Peyer's patch (tissue), 4 donors: ENCODE measurements around the gene PPP6R3. TPM values are rescaled to one million over a fixed set of nuclear protein-coding genes. Genes with fewer than 3 reads are reported as not detected.
A peak's percentile ranks its signal among the peaks of the same experiment; 100 is the strongest.
"Not testable (repeated sequence)": the region's sequence is repeated elsewhere in the genome, so short reads cannot be mapped to it uniquely, and the experiment has no call there.

Experiments
- DNase-seq, 3 donors: peaks; one replicate each; pipeline ENCODE4 v3.0.0-alpha.2; 2017 to 2019
- H3K27ac ChIP-seq, 4 donors: fragments of 200-600 bp; sonication (generic); one replicate each; pipeline ENCODE4 v1.5.1; 2016 to 2019
- H3K27me3 ChIP-seq, 2 donors: fragments of 200-600 bp; sonication (generic); one replicate each; pipeline ENCODE4 v1.5.1; 2019
- H3K36me3 ChIP-seq, 3 donors: fragments of 200-600 bp; sonication (generic); one replicate each; pipeline ENCODE4 v1.5.1; 2016 to 2019
- H3K4me1 ChIP-seq, 4 donors: fragments of 200-600 bp; sonication (generic); one replicate each; pipeline ENCODE4 v1.5.1; 2016 to 2019
- H3K4me3 ChIP-seq, 4 donors: fragments of 200-600 bp; sonication (generic); 1 replicate in 3 of 4; 2 replicates in 1 of 4; pipeline ENCODE4 v1.5.1; 2016 to 2019; ENCODE audit warnings: mild to moderate bottlenecking in 1 of 4
- H3K9me3 ChIP-seq, 4 donors: fragments of 200-600 bp; sonication (generic); one replicate each; pipeline ENCODE4 v1.5.1; 2016 to 2019; ENCODE audit warnings: mild to moderate bottlenecking in 1 of 4
- POLR2A ChIP-seq, 2 donors: fragments of 450-650 bp; IDR thresholded peaks; one replicate each; pipeline ENCODE4 v1.5.1; 2017; ENCODE audit warnings: antibody characterized with exemption in 2 of 2, mild to moderate bottlenecking in 2 of 2, moderate library complexity in 2 of 2
- total RNA-seq, 4 donors: library from RNA; depleted of rRNA; stranded (reverse); fragments of >200 nt; gene quantifications; one replicate each; pipeline ENCODE4 v1.1.0, GENCODE V29; 2016
- TF ChIP-seq, protein P1 (sequence below), 6 experiments: fragments of 450-650 bp in 4 of 6; fragments of 200-600 bp in 2 of 6; sonication (generic) in 1 of 6; IDR thresholded peaks; one replicate each; pipeline ENCODE4 v1.5.1; 2017 to 2019; ENCODE audit warnings: antibody characterized with exemption in 6 of 6, mild to moderate bottlenecking in 3 of 6, moderate library complexity in 1 of 6

The PPP6R3 gene
- total RNA-seq, 4 donors from 2014 or later: 130 to 282 (median 156) TPM

DNA sequence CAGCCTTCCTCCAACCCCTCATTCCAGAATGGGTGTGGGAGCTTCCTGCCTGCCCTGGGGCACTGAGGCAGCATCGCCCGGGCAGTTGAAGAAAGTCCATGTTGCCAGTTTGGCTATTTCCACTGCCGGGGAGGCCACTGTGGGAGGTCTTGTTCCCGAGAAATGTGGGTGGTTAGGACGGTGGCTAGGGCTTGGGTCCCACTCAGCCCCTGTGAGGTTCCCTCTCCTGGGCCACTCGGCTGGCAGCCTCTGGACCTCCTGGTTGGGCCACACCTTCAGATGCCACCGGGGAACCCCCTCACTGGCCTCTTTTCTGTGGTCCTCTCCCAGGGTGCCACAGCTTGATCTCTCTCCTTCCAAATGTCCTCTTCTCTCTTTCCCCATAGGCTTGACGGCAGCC lies 5.1 kb upstream of the PPP6R3 start:
- no peak overlapping the region for H3K4me3 ChIP-seq
- no peaks in the 10 kb centered on the region for H3K36me3 ChIP-seq
- peaks cover 0 to 5% (median 0%) of the 10 kb centered on the region in 4 donors for H3K4me1 ChIP-seq
- peak in 2 of 3 donors; percentile 42 to 44 for DNase-seq
- no peaks in the 10 kb centered on the region for H3K27me3 ChIP-seq
- no peak overlapping the region for H3K27ac ChIP-seq
- TF ChIP-seq POLR2A (IDR thresholded peaks at IDR 0.05): no peak
- TF ChIP-seq, protein P1, sequence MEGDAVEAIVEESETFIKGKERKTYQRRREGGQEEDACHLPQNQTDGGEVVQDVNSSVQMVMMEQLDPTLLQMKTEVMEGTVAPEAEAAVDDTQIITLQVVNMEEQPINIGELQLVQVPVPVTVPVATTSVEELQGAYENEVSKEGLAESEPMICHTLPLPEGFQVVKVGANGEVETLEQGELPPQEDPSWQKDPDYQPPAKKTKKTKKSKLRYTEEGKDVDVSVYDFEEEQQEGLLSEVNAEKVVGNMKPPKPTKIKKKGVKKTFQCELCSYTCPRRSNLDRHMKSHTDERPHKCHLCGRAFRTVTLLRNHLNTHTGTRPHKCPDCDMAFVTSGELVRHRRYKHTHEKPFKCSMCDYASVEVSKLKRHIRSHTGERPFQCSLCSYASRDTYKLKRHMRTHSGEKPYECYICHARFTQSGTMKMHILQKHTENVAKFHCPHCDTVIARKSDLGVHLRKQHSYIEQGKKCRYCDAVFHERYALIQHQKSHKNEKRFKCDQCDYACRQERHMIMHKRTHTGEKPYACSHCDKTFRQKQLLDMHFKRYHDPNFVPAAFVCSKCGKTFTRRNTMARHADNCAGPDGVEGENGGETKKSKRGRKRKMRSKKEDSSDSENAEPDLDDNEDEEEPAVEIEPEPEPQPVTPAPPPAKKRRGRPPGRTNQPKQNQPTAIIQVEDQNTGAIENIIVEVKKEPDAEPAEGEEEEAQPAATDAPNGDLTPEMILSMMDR (IDR thresholded peaks at IDR 0.05): no peak
- no peaks in the 10 kb centered on the region for H3K9me3 ChIP-seq

DNA sequence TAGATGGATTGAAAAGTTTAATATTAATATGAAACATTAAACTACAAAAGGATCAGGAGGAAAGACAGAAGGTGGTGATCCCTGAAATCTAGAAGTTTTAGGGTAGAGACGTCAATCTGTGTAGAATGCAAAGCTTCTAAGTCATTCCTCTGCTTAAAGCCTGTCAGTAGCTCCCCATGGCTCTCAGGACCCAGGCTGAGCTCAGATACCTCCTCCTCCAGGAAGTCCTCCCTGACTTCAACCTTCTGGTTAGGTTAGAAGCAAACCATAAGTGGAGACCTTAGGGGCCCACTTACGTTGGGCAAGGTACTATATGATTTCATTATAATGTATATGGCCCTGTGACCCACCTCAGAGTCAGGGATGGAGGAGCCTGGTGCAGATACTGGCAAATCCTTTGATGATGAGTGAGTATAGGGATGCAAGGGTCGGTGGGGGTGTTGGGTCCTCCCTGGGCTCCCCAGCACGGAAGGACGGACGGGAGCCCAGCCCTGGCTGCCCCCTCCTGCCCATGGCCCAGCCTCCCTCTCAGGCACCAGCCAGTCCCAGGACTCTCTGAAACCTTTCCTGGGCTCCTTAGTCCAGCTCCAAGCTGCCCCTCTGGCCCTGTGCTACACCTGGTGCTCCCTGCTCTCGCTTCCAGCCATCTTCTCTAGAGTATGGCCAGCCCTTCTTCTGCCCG lies 3.2 kb upstream of the PPP6R3 start:
- H3K36me3 ChIP-seq: no peaks in the 10 kb centered on the region
- no peak for TF ChIP-seq POLR2A (IDR thresholded peaks at IDR 0.05)
- TF ChIP-seq, protein P1 (IDR thresholded peaks at IDR 0.05): no peak
- peaks cover 0 to 5% (median 2%) of the 10 kb centered on the region in 4 donors for H3K4me1 ChIP-seq
- no peak overlapping the region for H3K27ac ChIP-seq
- peak in 2 of 3 donors; percentile 0 to 3 for DNase-seq
- H3K4me3 ChIP-seq: no peak overlapping the region
- no peaks in the 10 kb centered on the region for H3K27me3 ChIP-seq
- H3K9me3 ChIP-seq: no peaks in the 10 kb centered on the region

DNA sequence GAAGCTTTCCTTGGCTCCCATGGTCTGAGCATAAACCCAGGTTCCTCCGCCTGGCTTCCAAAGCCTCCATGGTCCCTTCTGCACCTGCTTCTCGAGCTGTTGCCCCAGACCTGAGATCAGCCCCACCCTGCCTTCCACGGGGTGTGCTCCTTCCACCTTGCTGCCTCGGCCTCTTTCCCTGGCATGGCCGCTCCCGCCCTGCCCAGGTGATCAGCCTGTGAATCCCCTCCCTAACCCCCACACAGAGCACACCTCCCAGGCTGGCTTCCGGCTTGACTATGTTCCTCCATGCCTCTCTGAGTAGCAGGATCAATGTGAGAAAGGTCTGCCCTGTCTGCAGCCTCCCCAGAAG lies 2.7 kb upstream of the PPP6R3 start:
- TF ChIP-seq POLR2A (IDR thresholded peaks at IDR 0.05): no peak
- TF ChIP-seq, protein P1 (IDR thresholded peaks at IDR 0.05): no peak
- peaks cover 0 to 10% (median 2%) of the 10 kb centered on the region in 4 donors for H3K4me1 ChIP-seq
- no peak overlapping the region for H3K4me3 ChIP-seq
- no peaks in the 10 kb centered on the region for H3K9me3 ChIP-seq
- peak overlapping the region in 1 of 4 donors; percentile 18 for H3K27ac ChIP-seq
- no peaks in the 10 kb centered on the region for H3K36me3 ChIP-seq
- DNase-seq: peak in 2 of 3 donors; percentile 49 to 63
- no peaks in the 10 kb centered on the region for H3K27me3 ChIP-seq

DNA sequence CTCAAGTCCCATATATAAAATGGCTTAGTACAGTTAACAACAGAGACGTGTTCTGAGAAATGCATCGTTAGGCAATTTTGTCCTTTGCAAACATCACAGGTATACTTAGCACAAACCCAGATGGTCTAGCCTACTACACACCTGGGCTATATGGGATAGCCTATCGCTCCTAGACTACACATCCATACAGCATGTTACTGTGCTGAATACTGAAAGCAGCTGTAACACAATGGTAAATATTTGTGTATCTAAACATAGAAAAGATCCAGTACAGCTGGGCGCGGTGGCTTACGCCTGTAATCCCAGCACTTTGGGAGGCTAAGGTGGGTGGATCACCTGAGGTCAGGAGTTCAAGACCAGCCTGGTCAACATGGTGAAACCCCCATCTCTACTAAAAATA lies 2.2 kb upstream of the PPP6R3 start:
- not testable (repeated sequence) for H3K9me3 ChIP-seq, H3K27me3 ChIP-seq, H3K4me3 ChIP-seq, H3K36me3 ChIP-seq
- peaks cover 0 to 15% (median 3%) of the 10 kb centered on the region in 4 donors for H3K4me1 ChIP-seq
- peak in 2 of 3 donors; percentile 20 to 37 for DNase-seq
- H3K27ac ChIP-seq: peak overlapping the region in 1 of 4 donors; percentile 18

DNA sequence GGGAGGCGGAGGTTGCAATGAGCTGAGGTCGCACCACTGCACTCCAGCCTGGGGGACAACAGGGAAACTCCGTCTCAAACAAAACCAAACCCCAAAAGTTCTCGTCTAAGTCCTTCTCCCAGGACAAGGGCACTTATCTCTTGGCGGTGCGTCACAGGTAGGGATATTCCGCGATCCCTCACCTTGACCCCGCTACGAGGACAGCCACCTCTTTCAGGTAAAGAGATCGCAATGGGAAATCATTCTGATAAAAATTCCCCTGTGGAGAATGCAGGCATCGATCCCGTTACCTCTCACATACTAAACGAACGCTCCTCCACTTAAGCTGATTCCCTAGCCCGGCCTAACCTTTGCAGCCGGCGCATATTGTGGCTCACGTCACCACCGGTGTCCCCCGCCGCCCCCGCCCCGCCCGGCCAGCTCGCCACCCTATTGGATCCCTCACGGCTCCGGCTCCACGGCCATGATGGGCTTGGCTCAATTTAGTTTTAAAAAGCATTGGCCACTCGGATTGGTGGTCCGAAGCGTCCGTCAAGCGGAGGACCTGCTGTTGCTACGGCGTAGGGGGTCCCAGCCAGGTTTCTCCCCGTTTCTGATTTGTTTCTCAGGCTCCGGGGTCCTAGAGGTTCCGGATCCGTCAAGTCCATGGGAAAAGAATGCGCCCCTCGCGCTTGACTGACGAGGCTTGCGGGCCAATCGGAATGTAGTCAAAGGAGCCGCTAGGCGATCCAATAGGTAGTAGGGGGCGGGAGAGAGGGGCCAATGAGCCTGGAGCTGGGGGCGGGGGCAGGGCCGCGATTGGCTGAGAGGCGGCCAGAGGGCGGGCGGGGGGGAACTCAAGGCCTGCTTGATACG lies 439 bp upstream of the PPP6R3 start:
- peaks cover 0 to 29% (median 5%) of the 10 kb centered on the region in 4 donors for H3K4me1 ChIP-seq
- TF ChIP-seq, protein P1 (IDR thresholded peaks at IDR 0.05): peak in 3 of 6 experiments; percentile 24 to 43 (median 31)
- no peak for TF ChIP-seq POLR2A (IDR thresholded peaks at IDR 0.05)
- H3K36me3 ChIP-seq: no peaks in the 10 kb centered on the region
- DNase-seq: peak; percentile 96 to 98 (median 98)
- H3K27me3 ChIP-seq: no peaks in the 10 kb centered on the region
- H3K9me3 ChIP-seq: no peaks in the 10 kb centered on the region
- peak overlapping the region; percentile 77 to 98 (median 91) for H3K4me3 ChIP-seq
- peak overlapping the region; percentile 91 to 99 (median 98) for H3K27ac ChIP-seq

DNA sequence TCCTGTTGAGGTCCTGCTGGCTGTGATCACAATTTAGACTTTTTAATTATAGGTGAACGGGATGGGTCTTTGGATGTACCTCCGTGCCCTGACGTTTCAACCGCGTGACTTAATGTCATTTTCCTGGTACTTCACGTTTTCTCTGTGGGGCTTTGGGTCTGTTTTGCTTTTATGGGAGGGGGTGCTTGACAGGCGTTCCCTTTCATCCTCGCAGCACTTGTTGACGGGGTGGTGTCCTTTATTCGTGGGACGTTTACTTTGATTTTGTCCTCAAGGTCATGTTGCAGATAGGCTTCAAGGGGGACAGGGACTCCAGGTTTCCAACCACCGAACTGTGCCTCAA lies 994 bp downstream of the PPP6R3 start:
- Histone ChIP-seq H3K4me3 (peak overlapping the region; percentile 77 to 98 (median 91)), H3K36me3 (no peaks in the 10 kb centered on the region), H3K27ac (peak overlapping the region; percentile 91 to 99 (median 98)), H3K9me3 (no peaks in the 10 kb centered on the region), H3K27me3 (no peaks in the 10 kb centered on the region), H3K4me1 (peaks cover 0 to 40% (median 5%) of the 10 kb centered on the region in 4 donors)
- no peak for TF ChIP-seq POLR2A (IDR thresholded peaks at IDR 0.05)
- TF ChIP-seq, protein P1 (IDR thresholded peaks at IDR 0.05): no peak
- DNase-seq: peak in 1 of 3 donors; percentile 43
